K562 (cell line): Measurements from ENCODE around the gene ADARB2.

ENCODE experiments used
- CTCF ChIP-seq, 3 experiments: IDR thresholded peaks in 2 of 3; conservative IDR thresholded peaks in 1 of 3; 2 replicates each; pipeline ENCODE4 v1.5.1; 2011 to 2012; ENCODE audit warnings: low read length in 3 of 3, mild to moderate bottlenecking in 3 of 3, control low read depth in 2 of 3, improper control_type of control experiment in 1 of 3, inconsistent platforms in 1 of 3, low read depth in 1 of 3, mixed read lengths in 1 of 3, moderate library complexity in 1 of 3; ENCODE audit not compliant: insufficient read depth in 2 of 3
- FOXA3 ChIP-seq, 2 experiments: fragments of 450-650 bp in 1 of 2; sonication (generic) in 1 of 2; formaldehyde crosslinking; IDR thresholded peaks in 1 of 2; conservative IDR thresholded peaks in 1 of 2; 2 replicates each; pipeline versions ENCODE4 v1.4.0 to v1.8.0; 2020 to 2022; ENCODE audit warnings: mild to moderate bottlenecking in 2 of 2, missing genetic modification reagents in 1 of 2
- FOXO4 ChIP-seq: fragments of 450-650 bp; formaldehyde crosslinking; IDR thresholded peaks from 2 replicates; pipeline ENCODE4 v1.4.0; 2020; ENCODE audit warnings: mild to moderate bottlenecking, moderate library complexity
- GTF2F1 ChIP-seq: IDR thresholded peaks from 2 replicates; pipeline ENCODE4 v1.6.1; 2011; ENCODE audit warnings: low read depth, low read length, improper control_type of control experiment
- HDGF ChIP-seq: fragments of 450-650 bp; IDR thresholded peaks from 2 replicates; pipeline ENCODE4 v1.6.1; 2016
- HNRNPUL1 ChIP-seq: fragments of 200-400 bp; formaldehyde crosslinking; IDR thresholded peaks from 2 replicates; pipeline ENCODE4 v1.6.1; 2017; ENCODE audit warnings: low read length
- NR1H2 ChIP-seq: sonication (generic); formaldehyde crosslinking; IDR thresholded peaks from 2 replicates; pipeline ENCODE4 v1.4.0; 2020; ENCODE audit warnings: mild to moderate bottlenecking, missing genetic modification reagents
- SNRNP70 ChIP-seq: fragments of 200-400 bp; formaldehyde crosslinking; optimal IDR thresholded peaks from 2 replicates; pipeline ENCODE3; 2017; ENCODE audit warnings: low read depth, low read length
- SREBF2 ChIP-seq: sonication (generic); formaldehyde crosslinking; IDR thresholded peaks from 2 replicates; pipeline ENCODE4 v1.4.0; 2020; ENCODE audit warnings: mild to moderate bottlenecking, missing genetic modification reagents

GRCh38 chr10:1724921-1725488 is 12.3 kb downstream of the ADARB2 start:
- TF ChIP-seq CTCF (IDR thresholded peaks at IDR 0.05 in 2 of 3, conservative IDR thresholded peaks at IDR 0.05 in 1 of 3; ENCODE audit: insufficient read depth in 2 of 3, low read depth in 1 of 3, low read length in 3 of 3), result no peak
- no peak for TF ChIP-seq FOXA3 (CRISPR knock-in tag; conservative IDR thresholded peaks at IDR 0.05 in 1 of 2, IDR thresholded peaks at IDR 0.05 in 1 of 2)
- TF ChIP-seq HDGF, result no peak
- no peak for TF ChIP-seq NR1H2
- no peak for TF ChIP-seq SREBF2 (CRISPR knock-in tag)
- no peak for TF ChIP-seq SNRNP70
- TF ChIP-seq FOXO4 (CRISPR knock-in tag), result no peak
- no peak for TF ChIP-seq GTF2F1
- no peak for TF ChIP-seq HNRNPUL1
